GM12892 (cell line): ENCODE measurements around the gene CBLN1.

Experiments
- DNase-seq: peaks from one replicate; pipeline ENCODE4 v3.0.0; 2011; ENCODE audit not compliant: insufficient read length
- FAIRE-seq: peaks from 2 replicates; lab custom pipeline; 2011; peaks lifted over from hg19 to GRCh38; lab: Jason Lieb, UNC
- POLR2A ChIP-seq: IDR thresholded peaks from 2 replicates; pipeline ENCODE4 v1.6.1; 2011; ENCODE audit warnings: low read depth, low read length, control low read depth
- POLR2AphosphoS5 ChIP-seq: IDR thresholded peaks from 2 replicates; pipeline ENCODE4 v1.6.1; 2011; ENCODE audit warnings: low read depth, low read length, control low read depth
- TAF1 ChIP-seq: IDR thresholded peaks from 2 replicates; pipeline ENCODE4 v1.6.1; 2011; ENCODE audit warnings: low read depth, mild to moderate bottlenecking, control low read depth, low read length, borderline replicate concordance

CBLN1 gene

DNA sequence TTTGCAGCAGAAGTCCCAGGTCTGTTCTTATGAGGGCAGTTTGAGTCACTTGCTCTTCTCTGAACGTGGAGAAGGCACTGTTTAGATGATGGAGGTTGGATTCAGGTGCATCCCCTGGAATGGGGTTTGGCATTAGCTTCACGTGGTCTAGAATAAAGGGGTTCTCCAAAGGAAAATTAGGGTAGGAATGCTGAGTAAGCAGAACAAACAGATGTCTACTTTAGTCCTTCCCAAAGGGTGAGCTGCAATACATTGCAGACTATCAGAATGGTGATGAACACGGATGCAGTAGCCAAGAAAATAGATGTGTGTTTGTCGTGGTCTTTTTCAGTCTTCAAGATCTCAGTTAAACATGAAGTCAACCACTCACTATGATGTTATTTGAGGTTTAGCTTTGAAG, 3.3 kb upstream of the CBLN1 start:
- FAIRE-seq, result no peak
- no peak for DNase-seq
- TF ChIP-seq TAF1, result no peak
- TF ChIP-seq POLR2A, result no peak
- TF ChIP-seq POLR2AphosphoS5, result no peak

DNA sequence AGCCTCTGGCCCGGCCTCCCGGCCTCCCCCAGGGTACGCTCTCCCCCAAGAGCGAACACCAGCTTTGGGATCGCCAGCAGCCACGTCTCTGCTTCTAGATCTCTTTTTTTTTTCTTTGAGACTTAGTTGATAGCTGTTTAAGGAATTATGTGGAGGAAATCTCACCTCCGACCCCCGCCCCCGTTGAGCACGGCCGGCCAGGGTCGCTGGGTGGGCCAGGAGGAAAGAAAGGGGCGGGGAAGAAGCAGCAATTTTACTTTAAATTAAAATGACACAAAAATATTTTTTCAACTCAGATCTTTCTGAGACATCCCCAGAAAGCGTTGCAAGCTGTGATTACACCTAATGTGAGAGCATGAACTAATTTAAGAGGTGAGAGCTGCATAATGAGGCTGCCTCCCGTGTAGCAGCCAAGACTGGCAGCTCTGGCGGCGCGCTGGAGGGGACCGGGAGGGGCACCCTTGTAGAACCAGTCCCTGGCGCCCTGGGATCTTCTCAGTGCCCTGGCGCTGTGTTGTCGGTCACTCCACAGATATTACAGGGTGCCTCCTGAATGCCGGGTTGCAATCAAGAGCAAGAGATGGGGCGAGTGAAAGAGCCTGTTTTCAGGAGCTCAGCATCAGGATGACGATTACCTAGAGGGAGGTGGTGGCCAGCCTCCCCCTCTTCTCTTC, 1.9 kb upstream of the CBLN1 start:
- no peak for FAIRE-seq
- TF ChIP-seq POLR2A, result no peak
- TF ChIP-seq TAF1, result no peak
- TF ChIP-seq POLR2AphosphoS5, result no peak
- no peak for DNase-seq

DNA sequence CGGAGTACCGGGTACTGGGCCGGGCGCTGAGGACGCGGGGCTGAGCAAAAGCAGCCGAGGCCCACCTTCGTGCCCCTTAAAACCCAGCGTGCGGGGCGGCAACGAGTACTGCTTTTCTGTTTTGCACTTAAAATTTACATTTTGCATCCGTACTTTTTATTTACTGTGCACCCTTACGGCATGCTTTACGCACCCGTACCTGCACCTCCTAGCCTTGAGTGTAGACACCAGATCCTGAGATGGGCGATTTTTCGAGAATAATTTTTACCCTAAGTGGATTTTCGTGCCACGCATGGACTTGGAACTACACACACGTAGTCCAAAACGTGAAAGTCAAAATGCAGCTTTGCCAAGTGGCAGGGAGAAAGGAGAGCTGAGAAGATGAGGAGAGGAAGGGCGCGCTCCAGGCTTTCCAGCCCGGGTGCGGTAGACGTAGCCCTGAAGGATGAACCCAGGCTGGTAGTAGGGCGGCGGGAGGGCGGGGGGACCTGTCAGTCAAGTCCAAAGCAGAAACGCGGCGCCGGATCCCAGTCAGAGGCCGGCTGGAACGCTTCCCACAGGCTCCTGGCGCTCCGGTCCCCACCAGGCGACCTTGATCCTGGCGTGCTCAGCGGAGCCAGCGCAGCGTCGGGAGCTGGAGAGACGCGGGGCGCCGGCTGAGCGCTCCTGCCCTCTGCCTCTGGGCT, 1.2 kb upstream of the CBLN1 start:
- FAIRE-seq (no peak), DNase-seq (no peak)
- TF ChIP-seq POLR2AphosphoS5 (no peak), TAF1 (no peak), POLR2A (no peak)

DNA sequence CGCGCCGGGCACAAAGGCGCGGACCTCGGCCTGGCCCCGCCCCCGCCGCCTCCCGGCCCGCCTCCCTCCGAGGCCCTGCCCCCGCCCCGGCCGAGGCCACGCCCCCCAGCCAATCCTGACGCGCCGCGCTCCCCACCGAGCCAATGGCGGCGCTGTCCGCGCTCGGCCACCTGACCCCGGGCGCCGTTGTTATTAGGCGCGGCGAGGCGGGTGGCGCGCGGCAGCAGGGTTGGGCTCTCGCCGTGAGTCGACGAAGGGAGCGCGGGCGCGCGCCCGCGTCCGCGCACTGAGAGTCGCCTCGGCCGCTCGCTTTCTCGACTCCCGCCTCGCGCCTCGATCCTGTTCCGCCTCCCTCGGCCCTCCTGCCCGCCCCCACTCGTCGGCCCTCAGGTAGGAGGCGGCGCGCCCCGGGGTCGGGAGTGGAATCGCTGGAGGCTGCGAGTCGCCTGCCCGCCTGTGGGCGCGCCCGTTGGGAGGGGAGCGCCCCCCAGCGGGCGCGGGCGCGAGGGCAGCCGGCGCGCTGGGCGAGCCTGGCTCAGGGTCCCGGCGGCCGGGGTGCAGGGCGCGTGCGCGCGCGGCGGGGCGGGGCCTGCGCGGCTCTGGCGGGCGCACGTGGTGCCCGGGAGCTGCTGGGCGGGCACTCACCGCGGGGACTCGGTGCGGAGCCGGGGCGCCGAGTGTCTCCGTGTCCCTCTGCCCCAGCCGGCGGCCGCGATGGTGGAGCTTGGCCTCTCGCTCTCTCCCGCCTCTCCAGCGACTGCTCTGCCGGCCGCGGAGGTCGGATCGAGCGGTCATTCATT, 405 bp upstream of the CBLN1 start:
- TF ChIP-seq POLR2AphosphoS5 (no peak), POLR2A (no peak), TAF1 (no peak)
- peak; percentile 85 for DNase-seq
- FAIRE-seq, result no peak

DNA sequence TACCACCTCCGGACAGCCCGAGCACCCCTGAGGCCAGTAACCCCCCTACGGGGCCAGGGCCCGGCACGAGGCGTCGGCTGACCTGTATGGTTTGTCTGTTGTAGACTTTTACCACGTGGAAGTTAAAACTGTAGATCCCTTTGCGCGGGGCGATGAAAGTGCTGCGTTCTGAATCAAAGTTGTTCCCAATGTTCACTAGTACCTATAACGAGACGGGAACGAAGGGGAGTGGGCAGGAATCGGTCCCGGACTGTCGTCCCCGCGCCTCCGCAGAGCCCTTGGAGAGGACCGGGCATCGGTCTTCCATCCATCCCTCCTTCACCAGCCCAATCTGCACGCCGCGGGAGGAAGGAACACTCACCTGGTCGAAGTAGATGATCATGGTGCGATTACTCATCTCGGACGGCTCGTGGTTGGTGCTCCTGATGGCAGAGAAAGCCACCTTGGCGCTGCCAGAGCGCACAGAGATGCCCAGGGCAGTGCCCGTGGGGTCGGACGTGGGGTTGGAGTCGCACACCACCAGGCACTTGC, 732 bp downstream of the CBLN1 start:
- DNase-seq, result no peak
- TF ChIP-seq POLR2AphosphoS5, result no peak
- FAIRE-seq, result no peak

DNA sequence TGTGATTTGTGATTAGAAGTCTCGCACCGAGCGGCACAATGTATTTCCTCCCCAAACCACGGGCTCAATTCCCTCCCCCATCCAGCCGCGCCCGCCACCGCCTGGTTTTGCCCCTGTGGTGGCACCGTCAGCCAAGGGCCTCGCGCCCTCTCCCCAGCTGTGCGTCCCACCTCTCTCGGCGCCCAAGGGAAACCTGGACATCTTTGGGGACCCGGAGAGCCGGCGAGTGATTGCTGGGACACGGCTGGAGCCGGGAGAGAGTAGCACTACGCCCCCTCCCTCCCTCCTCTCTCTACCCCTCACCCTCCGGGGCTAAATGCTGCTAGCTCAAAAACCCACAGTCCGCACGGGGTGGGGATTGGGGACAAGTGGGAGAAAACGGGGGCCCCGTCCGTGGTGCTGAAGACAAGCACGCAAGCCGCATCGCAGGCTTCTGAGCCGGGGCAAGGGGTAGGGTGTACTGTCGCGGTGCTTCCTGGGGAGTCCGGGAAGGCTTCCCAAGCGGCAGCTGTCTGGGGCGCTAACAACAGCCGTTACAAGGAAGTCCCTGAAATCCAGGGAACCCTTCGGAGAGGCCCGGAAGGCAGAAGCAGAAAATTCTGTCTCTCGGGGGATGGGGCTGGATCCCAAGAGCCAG, 1.4 kb downstream of the CBLN1 start:
- DNase-seq (no peak), FAIRE-seq (no peak)
- TF ChIP-seq POLR2A (no peak), TAF1 (no peak), POLR2AphosphoS5 (no peak)

DNA sequence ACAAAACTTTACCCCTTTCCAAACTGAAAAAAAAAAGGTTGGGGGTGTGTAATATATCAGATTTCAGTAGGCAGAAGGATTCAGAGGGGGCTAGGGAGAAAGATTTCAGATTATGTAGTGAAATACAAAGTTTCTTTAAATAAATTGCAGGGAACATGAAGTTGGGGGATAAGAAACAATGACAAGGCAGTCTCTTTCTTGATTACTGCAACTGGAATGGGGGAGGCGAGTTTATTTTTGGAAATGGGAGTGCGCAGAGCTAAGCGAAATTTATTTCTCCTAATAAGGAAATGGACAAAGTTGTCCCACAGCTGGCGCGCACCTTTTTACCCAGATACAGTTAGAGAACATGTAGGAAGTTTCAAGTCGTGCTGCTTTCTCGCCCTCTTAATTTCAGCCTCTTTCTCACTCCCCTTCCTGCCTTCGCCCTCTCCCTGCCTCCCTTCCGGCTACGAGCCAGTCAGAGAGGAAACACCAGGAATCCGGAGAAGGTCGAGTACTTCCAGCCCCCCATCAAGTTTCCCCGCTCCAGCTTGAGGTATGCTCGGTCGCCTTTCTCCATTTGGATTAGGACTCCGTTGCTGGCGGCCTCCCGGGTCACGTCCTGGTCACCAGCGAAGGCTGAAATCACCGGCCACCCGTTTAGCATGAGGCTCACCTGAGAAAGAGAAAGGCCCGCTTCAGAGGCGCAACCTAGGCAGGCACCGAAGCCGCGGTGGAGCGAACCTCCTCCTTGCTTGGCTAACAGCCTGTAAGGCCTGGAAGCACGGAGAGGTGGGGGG, 2.5 kb downstream of the CBLN1 start:
- no peak for DNase-seq
- TF ChIP-seq POLR2A, result no peak
- no peak for TF ChIP-seq TAF1
- TF ChIP-seq POLR2AphosphoS5, result no peak
- no peak for FAIRE-seq

DNA sequence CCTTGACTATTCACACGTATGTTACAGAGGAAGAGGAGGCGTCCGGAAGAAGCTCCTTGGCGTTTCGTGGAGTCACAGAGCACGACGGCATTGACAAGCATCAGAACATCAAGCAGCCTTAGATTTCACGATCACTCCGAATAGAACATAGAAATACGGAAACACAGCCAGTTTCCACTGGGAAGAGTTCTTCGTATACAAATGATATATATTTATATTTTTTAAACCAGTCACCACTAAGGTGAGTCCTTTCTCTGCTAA, 3.1 kb downstream of the CBLN1 start:
- no peak for FAIRE-seq
- DNase-seq, result no peak
- no peak for TF ChIP-seq POLR2A
- TF ChIP-seq POLR2AphosphoS5, result no peak
- TF ChIP-seq TAF1, result no peak

DNA sequence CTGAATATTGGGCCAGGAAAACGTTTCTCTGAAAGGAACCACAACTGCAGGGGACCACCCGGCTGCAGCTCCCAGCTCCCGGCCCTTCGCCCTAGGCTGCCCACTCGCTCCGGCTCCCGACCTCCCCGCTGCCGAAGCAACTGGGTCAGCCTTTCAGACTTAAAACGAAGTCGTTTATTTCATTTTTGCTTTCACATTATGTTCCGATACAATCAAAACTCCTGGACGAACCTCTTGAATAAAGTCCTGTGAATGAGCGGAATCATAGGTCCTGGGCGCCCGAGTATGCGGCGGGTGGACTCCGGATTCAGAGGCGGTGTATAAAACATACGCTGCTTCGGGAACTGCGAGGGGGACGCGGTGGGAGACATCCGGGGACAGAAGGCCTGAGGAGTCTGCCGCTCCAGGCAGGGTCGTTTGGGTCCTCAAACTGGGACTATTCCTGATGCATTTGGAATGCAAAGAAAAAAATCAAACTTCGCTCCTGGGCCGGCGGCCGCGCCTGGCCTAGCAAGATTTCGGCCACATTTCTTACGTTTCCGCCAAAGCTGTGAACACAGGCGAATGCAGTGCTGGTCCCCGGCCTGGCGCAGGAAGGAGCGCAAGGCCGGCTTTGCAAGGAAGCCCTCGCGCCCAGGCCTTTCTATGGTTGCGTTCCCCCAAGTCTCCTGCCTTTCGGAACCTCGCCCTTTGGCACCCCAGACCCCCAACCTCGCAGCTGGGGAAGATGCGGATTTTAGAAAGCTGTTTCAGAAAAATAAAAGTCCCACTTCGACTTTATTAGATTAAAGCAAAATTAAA, 3.7 kb downstream of the CBLN1 start:
- DNase-seq (no peak), FAIRE-seq (no peak)
- no peak for TF ChIP-seq TAF1
- no peak for TF ChIP-seq POLR2AphosphoS5
- TF ChIP-seq POLR2A, result no peak

DNA sequence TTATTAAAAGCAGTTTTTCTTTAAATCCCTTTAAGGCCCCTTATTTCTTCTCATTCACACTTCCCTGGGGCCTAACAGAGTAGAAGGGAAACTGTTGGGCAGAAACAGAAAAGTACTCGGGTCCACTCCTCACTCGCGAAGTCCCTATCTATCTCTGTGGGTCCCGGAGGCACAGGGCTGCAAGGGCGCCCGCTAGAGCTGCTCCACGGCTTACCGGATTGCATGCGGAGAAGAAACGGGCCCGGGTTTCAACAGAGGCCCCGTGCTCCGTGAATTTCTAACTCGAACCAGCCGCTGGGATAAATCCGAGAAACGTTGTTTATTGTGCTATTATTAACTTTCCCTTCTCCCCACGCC, 4.3 kb downstream of the CBLN1 start:
- DNase-seq (no peak), FAIRE-seq (no peak)
- TF ChIP-seq POLR2AphosphoS5, result no peak
- TF ChIP-seq POLR2A, result no peak
- TF ChIP-seq TAF1, result no peak
